ENCODE measurements around the gene CORO7. TPM values are rescaled to one million over a fixed set of nuclear protein-coding genes. Genes with fewer than 3 reads are reported as not detected.

Gene CORO7
- total RNA-seq, 4 donors from 2014 or later: 17.9 to 53.7 (median 29.7) TPM

DNA sequence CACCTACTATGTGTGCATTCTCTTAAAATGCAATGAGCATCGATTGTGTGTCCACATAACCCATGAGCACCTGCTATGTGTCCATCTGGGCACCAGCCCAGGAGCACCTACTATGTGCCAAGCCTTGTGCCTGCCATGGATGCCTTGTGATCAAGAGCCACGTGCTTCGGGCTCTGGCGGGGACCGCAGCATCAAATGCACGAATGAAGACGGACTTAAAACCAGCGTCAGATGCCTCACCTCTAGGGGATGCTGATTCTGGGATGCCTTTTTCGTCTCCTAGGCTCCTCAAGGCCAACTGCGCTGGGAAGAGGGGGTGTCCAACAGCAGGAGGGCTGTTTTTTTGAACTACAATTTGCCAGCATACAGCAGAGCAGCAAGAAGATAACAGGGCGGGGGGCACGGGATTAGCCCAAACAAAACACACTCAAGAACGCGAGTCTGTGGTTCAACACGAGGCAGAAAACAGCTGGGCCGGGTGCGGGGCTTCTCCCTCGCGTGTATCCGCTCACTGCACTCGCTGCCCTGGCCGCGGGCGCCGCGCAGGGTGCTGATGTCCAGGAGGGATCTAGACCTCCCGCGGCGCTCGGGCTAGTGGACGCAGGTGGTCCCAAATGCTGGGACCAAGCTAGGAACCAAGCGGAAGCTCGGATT lies 101.7 kb downstream of the CORO7 start:
- peaks cover 36 to 41% of the 10 kb centered on the region in 2 donors for H3K4me1 ChIP-seq
- WGBS, 2 donors: 6 to 20% methylated on average over 5 to 28 of the region's 33 CpGs
- H3K9me3 ChIP-seq: no peaks in the 10 kb centered on the region
- H3K27ac ChIP-seq: peak overlapping the region; percentile 85 to 98 (median 95)
- DNase-seq: peak; percentile 38
- intact Hi-C loops (cut with DNase I): no loop called here
- H3K27me3 ChIP-seq: no peaks in the 10 kb centered on the region
- H3K4me3 ChIP-seq (replicated peaks in 1 of 3): peak overlapping the region; percentile 15 to 60 (median 58)
- no peak for TF ChIP-seq POLR2A (IDR thresholded peaks at IDR 0.05)
- no peaks in the 10 kb centered on the region for H3K36me3 ChIP-seq

- H3K9me3 ChIP-seq: no peaks in the 10 kb centered on the region
- H3K36me3 ChIP-seq: no peaks in the 10 kb centered on the region
- TF ChIP-seq, protein P1, sequence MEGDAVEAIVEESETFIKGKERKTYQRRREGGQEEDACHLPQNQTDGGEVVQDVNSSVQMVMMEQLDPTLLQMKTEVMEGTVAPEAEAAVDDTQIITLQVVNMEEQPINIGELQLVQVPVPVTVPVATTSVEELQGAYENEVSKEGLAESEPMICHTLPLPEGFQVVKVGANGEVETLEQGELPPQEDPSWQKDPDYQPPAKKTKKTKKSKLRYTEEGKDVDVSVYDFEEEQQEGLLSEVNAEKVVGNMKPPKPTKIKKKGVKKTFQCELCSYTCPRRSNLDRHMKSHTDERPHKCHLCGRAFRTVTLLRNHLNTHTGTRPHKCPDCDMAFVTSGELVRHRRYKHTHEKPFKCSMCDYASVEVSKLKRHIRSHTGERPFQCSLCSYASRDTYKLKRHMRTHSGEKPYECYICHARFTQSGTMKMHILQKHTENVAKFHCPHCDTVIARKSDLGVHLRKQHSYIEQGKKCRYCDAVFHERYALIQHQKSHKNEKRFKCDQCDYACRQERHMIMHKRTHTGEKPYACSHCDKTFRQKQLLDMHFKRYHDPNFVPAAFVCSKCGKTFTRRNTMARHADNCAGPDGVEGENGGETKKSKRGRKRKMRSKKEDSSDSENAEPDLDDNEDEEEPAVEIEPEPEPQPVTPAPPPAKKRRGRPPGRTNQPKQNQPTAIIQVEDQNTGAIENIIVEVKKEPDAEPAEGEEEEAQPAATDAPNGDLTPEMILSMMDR (IDR thresholded peaks at IDR 0.05): peak; percentile 27 to 73 (median 56)
- no peak for TF ChIP-seq POLR2A (IDR thresholded peaks at IDR 0.05)
- intact Hi-C loops (cut with DNase I): no loop called here
- WGBS, 2 donors: 17 to 22% methylated on average over 35 to 40 of the region's 43 CpGs
- H3K27ac ChIP-seq: peak overlapping the region in 1 of 3 donors; percentile 28
- no peak overlapping the region for H3K4me3 ChIP-seq (replicated peaks in 1 of 3)
- peaks cover 28 to 33% of the 10 kb centered on the region in 2 donors for H3K4me1 ChIP-seq
- DNase-seq: peak; percentile 42 to 56
- no peaks in the 10 kb centered on the region for H3K27me3 ChIP-seq
These were observed 102.5 kb downstream of the CORO7 start for GRCh38 chr16:4313563-4314531.

GRCh38 chr16:4309833-4310266 lies 106.5 kb downstream of the CORO7 start:
- H3K4me3 ChIP-seq (replicated peaks in 1 of 3): no peak overlapping the region
- intact Hi-C loops (cut with DNase I): no loop called here
- H3K27ac ChIP-seq: peak overlapping the region; percentile 3 to 50 (median 48)
- no peaks in the 10 kb centered on the region for H3K36me3 ChIP-seq
- peaks cover 15 to 23% of the 10 kb centered on the region in 2 donors for H3K4me1 ChIP-seq
- H3K9me3 ChIP-seq: no peaks in the 10 kb centered on the region
- peak; percentile 74 to 75 for DNase-seq
- WGBS, 2 donors: 26 to 31% methylated on average over 5 to 11 of the region's 11 CpGs
- TF ChIP-seq POLR2A (IDR thresholded peaks at IDR 0.05): no peak
- TF ChIP-seq, protein P1 (IDR thresholded peaks at IDR 0.05): peak; percentile 13 to 72 (median 61)
- H3K27me3 ChIP-seq: no peaks in the 10 kb centered on the region

GRCh38 chr16:4309102-4309832 lies 107.1 kb downstream of the CORO7 start:
- TF ChIP-seq POLR2A (IDR thresholded peaks at IDR 0.05): no peak
- TF ChIP-seq, protein P1 (IDR thresholded peaks at IDR 0.05): no peak
- Histone ChIP-seq H3K27ac (peak overlapping the region in 2 of 3 donors; percentile 3 to 50), H3K9me3 (no peaks in the 10 kb centered on the region), H3K27me3 (no peaks in the 10 kb centered on the region), H3K4me1 (peaks cover 10 to 18% of the 10 kb centered on the region in 2 donors), H3K36me3 (no peaks in the 10 kb centered on the region), H3K4me3 (replicated peaks in 1 of 3) (no peak overlapping the region)
- WGBS, 2 donors: 93 to 94% methylated on average over 10 to 14 of the region's 14 CpGs
- intact Hi-C loops (cut with DNase I): no loop called here
- no peak for DNase-seq
